GM12864 (cell line): Measurements from ENCODE around the gene TMEM63C.

Source experiments
- DNase-seq: peaks from one replicate; pipeline ENCODE4 v3.0.0-alpha.2; 2011; ENCODE audit warnings: low read depth
- H3K4me3 ChIP-seq: 2 replicates; pipeline ENCODE4 v1.5.1; 2011; ENCODE audit warnings: mild to moderate bottlenecking, low read depth, low read length, control low read depth
- CTCF ChIP-seq: IDR thresholded peaks from 2 replicates; pipeline ENCODE4 v1.5.1; 2011; ENCODE audit warnings: low read depth, mild to moderate bottlenecking, moderate library complexity, low read length, control low read depth, inconsistent platforms; ENCODE audit errors: missing control alignments

Gene TMEM63C

GRCh38 chr14:77204907-77205306 lies 23.3 kb downstream of the TMEM63C start:
- no peak overlapping the region for H3K4me3 ChIP-seq
- no peak for DNase-seq
- TF ChIP-seq CTCF: no peak

GRCh38 chr14:77205566-77205965 lies 24.0 kb downstream of the TMEM63C start:
- H3K4me3 ChIP-seq: no peak overlapping the region
- TF ChIP-seq CTCF: no peak
- DNase-seq: no peak

GRCh38 chr14:77206261-77206824 lies 24.7 kb downstream of the TMEM63C start:
- DNase-seq: no peak
- TF ChIP-seq CTCF: no peak
- H3K4me3 ChIP-seq: no peak overlapping the region

- TF ChIP-seq CTCF: no peak
- no peak overlapping the region for H3K4me3 ChIP-seq
- DNase-seq: no peak
These were observed 25.3 kb downstream of the TMEM63C start for GRCh38 chr14:77206877-77207389.

- DNase-seq: no peak
- no peak overlapping the region for H3K4me3 ChIP-seq
- TF ChIP-seq CTCF: no peak
These were observed 26.8 kb downstream of the TMEM63C start for GRCh38 chr14:77208291-77208978.

- no peak for DNase-seq
- TF ChIP-seq CTCF: no peak
- H3K4me3 ChIP-seq: no peak overlapping the region
These were observed 27.4 kb downstream of the TMEM63C start for GRCh38 chr14:77208979-77209318.

- DNase-seq: no peak
- no peak overlapping the region for H3K4me3 ChIP-seq
- no peak for TF ChIP-seq CTCF
These were observed 30.7 kb downstream of the TMEM63C start for GRCh38 chr14:77212097-77212870.
